GM19463 (cell line): ENCODE data around the gene LMNTD2.
A peak's percentile ranks its signal among the peaks of the same experiment; 100 is the strongest.
"Not testable (repeated sequence)": the region's sequence is repeated elsewhere in the genome, so short reads cannot be mapped to it uniquely, and the experiment has no call there.

Source experiments
- ATAC-seq: cut with Tn5 transposase; IDR thresholded peaks from one replicate; pipeline ENCODE4 v1.9.1; 2021; ENCODE audit warnings: mild to moderate bottlenecking, moderate library complexity; ENCODE audit not compliant: unreplicated experiment

LMNTD2 gene

DNA sequence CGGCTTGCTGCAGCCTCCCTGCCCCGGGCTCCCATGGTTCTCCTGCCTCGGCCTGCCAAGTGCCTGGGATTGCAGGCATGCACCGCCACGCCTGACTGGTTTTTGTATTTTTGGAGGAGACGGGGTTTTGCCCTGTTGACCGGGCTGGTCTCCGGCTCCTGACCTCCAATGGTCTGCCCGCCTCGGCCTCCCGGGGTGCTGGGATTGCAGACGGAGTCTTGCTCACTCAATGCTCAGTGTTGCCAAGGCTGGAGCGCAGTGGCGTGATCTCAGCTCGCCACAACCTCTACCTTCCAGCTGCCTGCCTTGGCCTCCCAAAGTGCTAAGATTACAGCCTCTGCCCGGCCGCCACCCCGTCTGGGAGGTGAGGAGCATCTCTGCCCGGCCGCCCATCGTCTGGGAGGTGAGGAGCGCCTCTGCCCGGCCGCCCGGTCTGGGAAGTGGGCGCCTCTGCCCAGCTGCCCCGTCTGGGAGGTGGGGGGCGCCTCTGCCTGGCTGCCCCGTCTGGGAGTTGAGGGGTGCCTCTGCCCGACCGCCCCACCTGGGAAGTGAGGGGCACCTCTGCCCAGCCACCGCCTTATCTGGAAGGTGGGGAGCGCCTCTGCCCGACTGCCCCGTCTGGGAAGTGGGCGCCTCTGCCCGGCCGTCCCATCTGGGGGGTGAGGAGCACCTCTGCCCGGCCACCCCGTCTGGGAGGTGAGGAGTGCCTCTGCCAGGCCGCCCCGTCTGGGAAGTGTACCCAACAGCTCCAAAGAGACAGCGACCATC, 43.4 kb downstream of the LMNTD2 start:
- ATAC-seq = not testable (repeated sequence)

DNA sequence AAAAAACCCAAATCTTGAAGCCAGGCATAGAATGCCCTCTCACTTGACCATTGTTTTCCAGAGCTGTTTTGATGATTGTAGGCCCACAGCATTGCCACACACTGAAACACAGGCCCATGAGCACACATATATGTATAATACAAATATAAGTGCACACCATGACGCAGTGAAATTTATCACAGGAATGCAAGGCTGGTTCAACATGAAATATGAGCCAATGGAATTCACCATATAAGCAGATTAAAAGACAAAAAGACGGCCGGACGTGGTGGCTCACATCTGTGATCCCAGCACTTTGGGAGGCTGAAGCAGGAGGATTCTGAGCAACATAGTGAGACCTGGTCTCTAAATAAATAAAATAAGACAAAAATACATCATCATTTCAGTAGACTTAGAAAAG, 44.1 kb downstream of the LMNTD2 start:
- ATAC-seq = no peak

DNA sequence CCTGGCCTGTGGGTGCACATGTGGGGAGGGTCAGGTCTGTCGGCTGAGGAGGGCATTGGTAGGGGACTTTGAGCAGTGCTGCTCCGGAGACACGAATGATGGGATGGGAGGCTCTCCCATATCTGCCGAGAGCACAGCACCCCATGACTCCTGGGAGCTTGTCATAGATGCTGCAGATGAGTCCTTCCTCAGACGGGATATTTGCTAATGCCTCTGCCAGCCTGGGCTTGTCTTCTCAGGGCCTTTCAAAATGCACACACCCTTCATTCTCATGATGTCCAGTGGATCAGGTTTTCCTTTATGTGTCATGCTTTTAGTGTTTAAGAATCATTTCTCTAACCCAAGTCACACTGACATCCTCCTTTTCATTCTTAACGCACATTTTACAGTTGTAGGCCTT, 45.4 kb downstream of the LMNTD2 start:
- ATAC-seq = no peak

DNA sequence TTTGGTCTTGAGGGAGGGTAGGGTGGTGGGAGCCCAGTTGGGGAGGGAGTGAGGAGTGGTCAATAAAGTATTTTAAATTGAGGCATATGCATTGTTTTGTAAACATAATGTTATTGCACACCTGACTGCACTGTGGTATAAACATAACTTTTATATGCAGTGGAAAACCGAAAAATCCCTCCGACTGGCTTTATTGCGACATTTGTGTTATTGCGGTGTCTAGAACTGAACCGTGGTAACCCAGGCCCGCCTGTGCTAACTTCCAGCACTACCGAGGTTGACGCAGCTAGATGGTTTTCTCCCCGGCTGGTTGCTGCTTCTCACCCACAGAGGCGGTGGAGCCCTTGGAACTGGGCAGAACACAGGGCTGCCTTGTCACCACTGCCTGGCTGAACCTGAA, 45.9 kb downstream of the LMNTD2 start:
- ATAC-seq = no peak

DNA sequence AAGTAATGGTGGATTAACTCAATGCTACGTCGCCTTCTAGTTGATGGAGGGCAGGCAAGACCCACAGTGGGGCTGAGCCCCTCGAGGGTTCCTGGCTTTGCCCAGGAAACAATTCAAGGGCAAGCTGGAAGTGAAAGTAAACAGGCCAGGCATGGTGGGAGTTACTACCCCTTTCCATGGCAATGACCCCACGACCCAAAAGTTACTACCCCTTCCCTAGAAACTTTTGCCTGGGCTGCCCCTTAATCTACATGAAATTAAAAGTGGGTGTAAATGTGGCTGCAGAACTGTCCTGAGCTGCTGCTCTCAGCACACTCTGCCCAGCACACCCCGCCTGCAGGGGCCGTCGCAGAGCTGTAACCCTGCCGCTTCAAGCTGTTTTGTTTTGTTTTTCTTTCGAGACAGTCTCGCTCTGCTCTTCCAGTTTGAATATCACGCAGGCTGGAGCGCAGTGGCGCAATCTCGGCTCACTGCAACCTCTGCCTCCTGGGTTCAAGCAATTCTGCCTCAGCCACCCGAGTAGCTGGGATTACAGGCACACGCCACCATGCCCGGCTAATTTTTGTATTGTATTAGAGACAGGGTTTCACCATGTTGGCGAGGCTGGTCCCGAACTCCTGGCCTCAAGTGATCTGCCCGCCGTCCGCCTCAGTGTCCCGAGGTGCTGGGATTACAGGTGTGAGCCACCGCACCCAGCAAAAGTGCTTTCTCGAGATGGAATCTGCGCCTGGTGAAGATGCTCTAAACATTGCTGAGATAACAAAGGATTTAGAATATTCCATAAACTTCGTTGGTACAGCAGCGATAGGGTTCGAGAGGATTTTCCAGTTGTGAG, 47.6 kb downstream of the LMNTD2 start:
- ATAC-seq = no peak

DNA sequence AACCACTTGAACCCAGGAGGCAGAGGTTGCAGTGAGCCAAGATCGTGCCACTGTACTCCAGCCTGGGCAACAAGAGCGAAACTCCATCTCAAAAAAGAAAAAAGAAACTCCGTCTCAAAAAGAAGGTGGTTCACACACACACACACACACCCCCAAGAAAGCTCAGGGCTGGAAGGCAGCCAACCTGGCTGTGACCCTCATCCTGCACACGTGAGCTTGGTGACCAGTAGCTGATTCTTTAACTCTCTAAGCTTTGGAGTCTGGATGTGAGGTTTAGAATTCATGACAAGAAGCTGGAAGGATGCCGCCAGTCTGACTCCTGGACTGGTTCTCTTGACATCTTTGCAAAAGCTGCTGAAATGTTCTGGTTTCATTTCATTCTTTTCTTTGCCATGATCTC, 51.6 kb downstream of the LMNTD2 start:
- no peak for ATAC-seq

- ATAC-seq = no peak
Observed at GRCh38 chr11:507727-508515, 52.6 kb downstream of the LMNTD2 start.

GRCh38 chr11:506995-507726, 53.4 kb downstream of the LMNTD2 start, which contains the start of gene RNH1:
Gene RNH1 (minus strand): TSS chr11:507242. CDS start chr11:502162, 5,080 bp downstream.
- ATAC-seq = peak; percentile 37

- ATAC-seq = peak; percentile 66
Observed at GRCh38 chr11:506238-506994, 54.1 kb downstream of the LMNTD2 start.

DNA sequence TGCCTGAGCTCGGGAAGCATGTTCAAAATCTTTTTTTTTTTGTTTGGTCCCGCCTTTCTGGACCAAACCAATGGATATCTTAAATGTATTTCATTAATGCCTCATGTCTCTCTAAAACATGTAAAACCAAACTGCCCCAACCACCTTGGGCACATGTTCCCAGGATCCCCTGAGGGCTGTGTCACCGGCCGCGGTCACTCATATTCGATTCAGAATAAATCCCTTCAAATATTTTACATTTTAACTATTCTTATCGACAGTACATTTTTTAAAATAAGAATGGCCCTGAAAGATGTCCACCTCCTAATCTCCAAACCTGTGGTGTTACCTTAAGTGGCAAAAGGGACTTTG, 55.6 kb downstream of the LMNTD2 start:
- no peak for ATAC-seq
